ENCODE results near the gene HDAC4. TPM values are rescaled to one million over a fixed set of nuclear protein-coding genes. Genes with fewer than 3 reads are reported as not detected.

The HDAC4 gene
- total and polyA plus RNA-seq, 2 experiments from 2014 or later: 8.1 to 41.8 TPM

DNA sequence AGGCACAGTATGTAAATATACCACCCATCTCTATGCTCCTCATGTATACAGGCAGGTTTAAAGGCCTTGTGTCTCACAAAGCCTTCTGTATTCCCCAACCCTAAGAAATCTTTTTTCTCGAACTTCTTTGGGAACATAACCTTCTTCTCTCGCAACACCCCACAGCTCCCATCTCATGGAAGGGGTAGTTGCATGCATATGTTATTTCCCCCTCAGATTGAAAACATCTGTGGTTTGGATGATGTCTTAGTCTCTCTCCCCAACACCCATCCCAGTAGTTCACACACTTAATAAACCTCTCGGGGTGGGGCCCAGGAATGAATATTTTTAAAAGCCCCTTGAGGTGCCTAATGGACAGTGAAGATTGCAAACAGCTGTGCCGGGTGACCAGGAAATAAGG lies 21.0 kb upstream of the HDAC4 start (continued):
- TF ChIP-seq, protein P1, sequence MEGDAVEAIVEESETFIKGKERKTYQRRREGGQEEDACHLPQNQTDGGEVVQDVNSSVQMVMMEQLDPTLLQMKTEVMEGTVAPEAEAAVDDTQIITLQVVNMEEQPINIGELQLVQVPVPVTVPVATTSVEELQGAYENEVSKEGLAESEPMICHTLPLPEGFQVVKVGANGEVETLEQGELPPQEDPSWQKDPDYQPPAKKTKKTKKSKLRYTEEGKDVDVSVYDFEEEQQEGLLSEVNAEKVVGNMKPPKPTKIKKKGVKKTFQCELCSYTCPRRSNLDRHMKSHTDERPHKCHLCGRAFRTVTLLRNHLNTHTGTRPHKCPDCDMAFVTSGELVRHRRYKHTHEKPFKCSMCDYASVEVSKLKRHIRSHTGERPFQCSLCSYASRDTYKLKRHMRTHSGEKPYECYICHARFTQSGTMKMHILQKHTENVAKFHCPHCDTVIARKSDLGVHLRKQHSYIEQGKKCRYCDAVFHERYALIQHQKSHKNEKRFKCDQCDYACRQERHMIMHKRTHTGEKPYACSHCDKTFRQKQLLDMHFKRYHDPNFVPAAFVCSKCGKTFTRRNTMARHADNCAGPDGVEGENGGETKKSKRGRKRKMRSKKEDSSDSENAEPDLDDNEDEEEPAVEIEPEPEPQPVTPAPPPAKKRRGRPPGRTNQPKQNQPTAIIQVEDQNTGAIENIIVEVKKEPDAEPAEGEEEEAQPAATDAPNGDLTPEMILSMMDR (conservative IDR thresholded peaks at IDR 0.05; ENCODE audit: low read depth in 2 of 2): no peak
- no peak for TF ChIP-seq CREB1 (CRISPR knock-in tag; IDR thresholded peaks at IDR 0.05; ENCODE audit: low read depth)
- no peak for TF ChIP-seq STAT1 (IDR thresholded peaks at IDR 0.05; ENCODE audit: unreplicated experiment)
- TF ChIP-seq, protein P2, sequence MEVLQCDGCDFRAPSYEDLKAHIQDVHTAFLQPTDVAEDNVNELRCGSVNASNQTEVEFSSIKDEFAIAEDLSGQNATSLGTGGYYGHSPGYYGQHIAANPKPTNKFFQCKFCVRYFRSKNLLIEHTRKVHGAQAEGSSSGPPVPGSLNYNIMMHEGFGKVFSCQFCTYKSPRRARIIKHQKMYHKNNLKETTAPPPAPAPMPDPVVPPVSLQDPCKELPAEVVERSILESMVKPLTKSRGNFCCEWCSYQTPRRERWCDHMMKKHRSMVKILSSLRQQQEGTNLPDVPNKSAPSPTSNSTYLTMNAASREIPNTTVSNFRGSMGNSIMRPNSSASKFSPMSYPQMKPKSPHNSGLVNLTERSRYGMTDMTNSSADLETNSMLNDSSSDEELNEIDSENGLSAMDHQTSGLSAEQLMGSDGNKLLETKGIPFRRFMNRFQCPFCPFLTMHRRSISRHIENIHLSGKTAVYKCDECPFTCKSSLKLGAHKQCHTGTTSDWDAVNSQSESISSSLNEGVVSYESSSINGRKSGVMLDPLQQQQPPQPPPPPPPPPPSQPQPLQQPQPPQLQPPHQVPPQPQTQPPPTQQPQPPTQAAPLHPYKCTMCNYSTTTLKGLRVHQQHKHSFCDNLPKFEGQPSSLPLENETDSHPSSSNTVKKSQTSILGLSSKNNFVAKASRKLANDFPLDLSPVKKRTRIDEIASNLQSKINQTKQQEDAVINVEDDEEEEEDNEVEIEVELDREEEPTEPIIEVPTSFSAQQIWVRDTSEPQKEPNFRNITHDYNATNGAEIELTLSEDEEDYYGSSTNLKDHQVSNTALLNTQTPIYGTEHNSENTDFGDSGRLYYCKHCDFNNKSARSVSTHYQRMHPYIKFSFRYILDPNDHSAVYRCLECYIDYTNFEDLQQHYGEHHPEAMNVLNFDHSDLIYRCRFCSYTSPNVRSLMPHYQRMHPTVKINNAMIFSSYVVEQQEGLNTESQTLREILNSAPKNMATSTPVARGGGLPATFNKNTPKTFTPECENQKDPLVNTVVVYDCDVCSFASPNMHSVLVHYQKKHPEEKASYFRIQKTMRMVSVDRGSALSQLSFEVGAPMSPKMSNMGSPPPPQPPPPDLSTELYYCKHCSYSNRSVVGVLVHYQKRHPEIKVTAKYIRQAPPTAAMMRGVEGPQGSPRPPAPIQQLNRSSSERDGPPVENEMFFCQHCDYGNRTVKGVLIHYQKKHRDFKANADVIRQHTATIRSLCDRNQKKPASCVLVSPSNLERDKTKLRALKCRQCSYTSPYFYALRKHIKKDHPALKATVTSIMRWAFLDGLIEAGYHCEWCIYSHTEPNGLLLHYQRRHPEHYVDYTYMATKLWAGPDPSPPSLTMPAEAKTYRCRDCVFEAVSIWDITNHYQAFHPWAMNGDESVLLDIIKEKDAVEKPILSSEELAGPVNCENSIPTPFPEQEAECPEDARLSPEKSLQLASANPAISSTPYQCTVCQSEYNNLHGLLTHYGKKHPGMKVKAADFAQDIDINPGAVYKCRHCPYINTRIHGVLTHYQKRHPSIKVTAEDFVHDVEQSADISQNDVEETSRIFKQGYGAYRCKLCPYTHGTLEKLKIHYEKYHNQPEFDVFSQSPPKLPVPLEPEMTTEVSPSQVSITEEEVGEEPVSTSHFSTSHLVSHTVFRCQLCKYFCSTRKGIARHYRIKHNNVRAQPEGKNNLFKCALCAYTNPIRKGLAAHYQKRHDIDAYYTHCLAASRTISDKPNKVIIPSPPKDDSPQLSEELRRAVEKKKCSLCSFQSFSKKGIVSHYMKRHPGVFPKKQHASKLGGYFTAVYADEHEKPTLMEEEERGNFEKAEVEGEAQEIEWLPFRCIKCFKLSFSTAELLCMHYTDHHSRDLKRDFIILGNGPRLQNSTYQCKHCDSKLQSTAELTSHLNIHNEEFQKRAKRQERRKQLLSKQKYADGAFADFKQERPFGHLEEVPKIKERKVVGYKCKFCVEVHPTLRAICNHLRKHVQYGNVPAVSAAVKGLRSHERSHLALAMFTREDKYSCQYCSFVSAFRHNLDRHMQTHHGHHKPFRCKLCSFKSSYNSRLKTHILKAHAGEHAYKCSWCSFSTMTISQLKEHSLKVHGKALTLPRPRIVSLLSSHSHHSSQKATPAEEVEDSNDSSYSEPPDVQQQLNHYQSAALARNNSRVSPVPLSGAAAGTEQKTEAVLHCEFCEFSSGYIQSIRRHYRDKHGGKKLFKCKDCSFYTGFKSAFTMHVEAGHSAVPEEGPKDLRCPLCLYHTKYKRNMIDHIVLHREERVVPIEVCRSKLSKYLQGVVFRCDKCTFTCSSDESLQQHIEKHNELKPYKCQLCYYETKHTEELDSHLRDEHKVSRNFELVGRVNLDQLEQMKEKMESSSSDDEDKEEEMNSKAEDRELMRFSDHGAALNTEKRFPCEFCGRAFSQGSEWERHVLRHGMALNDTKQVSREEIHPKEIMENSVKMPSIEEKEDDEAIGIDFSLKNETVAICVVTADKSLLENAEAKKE (CRISPR knock-in tag; IDR thresholded peaks at IDR 0.05): no peak

DNA sequence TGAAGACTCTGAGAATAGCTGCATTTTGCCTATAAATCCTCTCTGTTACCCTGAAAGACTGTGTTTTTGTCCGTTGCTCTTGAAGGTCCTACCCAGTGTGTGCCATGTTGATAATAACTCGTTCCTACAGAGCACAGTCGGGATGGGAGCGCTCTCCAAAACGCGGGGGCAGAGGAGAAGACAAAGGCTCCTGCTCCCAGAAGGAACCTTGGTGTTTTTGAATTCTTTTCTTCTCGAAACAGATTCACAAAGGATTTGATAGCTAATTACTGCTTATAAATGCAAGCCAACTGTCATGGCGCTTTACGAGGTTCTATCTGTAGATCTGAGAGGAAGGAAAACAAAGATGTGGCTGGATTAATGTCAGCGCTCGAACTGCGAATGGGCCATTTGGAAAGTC lies 19.3 kb upstream of the HDAC4 start:
- Mint-ChIP-seq H3K9me3 (no peaks in the 10 kb centered on the region), H3K27ac (no peak overlapping the region), H3K36me3 (ENCODE audit: low read depth) (no peaks in the 10 kb centered on the region), H3K27me3 (ENCODE audit: insufficient read depth, low read depth, poor library complexity) (no peaks in the 10 kb centered on the region), H3K4me1 (no peaks in the 10 kb centered on the region; the same call in 2 of the 3 replicates), H3K4me3 (no peak overlapping the region)
- Histone ChIP-seq H3K4me1 (ENCODE audit: insufficient read depth) (no peaks in the 10 kb centered on the region), H3F3A (replicated peaks; ENCODE audit: low read depth) (no peaks in the 10 kb centered on the region), H2AFZ (0 out of 2 replicates have a peak overlapping the region, but pooled peaks have one; percentile 23), H3K36me3 (ENCODE audit: insufficient read depth) (no peaks in the 10 kb centered on the region), H3K27ac (ENCODE audit: low read depth) (no peak overlapping the region), H3K4me2 (no peak overlapping the region), H4K20me1 (replicated peaks; ENCODE audit: insufficient read depth) (no peaks in the 10 kb centered on the region), H3K9me2 (ENCODE audit: insufficient read depth) (no peaks in the 10 kb centered on the region), H3K27me3 (ENCODE audit: insufficient read depth) (no peaks in the 10 kb centered on the region), H3K4me3 (no peak overlapping the region), H3K79me2 (replicated peaks; ENCODE audit: insufficient read depth) (no peaks in the 10 kb centered on the region)
- ATAC-seq (no peak), DNase-seq (ENCODE audit: low spot score) (no peak)
- TF ChIP-seq CREB1 (CRISPR knock-in tag; IDR thresholded peaks at IDR 0.05; ENCODE audit: low read depth): no peak
- TF ChIP-seq EZH2phosphoT487 (IDR thresholded peaks at IDR 0.05; ENCODE audit: unreplicated experiment): no peak
- TF ChIP-seq JUNB (IDR thresholded peaks at IDR 0.05; ENCODE audit: unreplicated experiment): no peak
- TF ChIP-seq, protein P3, sequence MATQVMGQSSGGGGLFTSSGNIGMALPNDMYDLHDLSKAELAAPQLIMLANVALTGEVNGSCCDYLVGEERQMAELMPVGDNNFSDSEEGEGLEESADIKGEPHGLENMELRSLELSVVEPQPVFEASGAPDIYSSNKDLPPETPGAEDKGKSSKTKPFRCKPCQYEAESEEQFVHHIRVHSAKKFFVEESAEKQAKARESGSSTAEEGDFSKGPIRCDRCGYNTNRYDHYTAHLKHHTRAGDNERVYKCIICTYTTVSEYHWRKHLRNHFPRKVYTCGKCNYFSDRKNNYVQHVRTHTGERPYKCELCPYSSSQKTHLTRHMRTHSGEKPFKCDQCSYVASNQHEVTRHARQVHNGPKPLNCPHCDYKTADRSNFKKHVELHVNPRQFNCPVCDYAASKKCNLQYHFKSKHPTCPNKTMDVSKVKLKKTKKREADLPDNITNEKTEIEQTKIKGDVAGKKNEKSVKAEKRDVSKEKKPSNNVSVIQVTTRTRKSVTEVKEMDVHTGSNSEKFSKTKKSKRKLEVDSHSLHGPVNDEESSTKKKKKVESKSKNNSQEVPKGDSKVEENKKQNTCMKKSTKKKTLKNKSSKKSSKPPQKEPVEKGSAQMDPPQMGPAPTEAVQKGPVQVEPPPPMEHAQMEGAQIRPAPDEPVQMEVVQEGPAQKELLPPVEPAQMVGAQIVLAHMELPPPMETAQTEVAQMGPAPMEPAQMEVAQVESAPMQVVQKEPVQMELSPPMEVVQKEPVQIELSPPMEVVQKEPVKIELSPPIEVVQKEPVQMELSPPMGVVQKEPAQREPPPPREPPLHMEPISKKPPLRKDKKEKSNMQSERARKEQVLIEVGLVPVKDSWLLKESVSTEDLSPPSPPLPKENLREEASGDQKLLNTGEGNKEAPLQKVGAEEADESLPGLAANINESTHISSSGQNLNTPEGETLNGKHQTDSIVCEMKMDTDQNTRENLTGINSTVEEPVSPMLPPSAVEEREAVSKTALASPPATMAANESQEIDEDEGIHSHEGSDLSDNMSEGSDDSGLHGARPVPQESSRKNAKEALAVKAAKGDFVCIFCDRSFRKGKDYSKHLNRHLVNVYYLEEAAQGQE (IDR thresholded peaks at IDR 0.05; ENCODE audit: unreplicated experiment): no peak
- TF ChIP-seq, protein P1 (conservative IDR thresholded peaks at IDR 0.05; ENCODE audit: low read depth in 2 of 2): no peak

Measured in GM23338 (cell line).